SK-N-MC (cell line): ENCODE results near the gene DENND2A.

Experiments
- EZH2 ChIP-seq: fragments of 200-600 bp; sonication (generic); IDR thresholded peaks from one replicate; pipeline ENCODE4 v1.6.1; 2017; ENCODE audit warnings: antibody characterized with exemption
- POLR2AphosphoS5 ChIP-seq: IDR thresholded peaks from 2 replicates; pipeline ENCODE4 v1.6.1; 2012; ENCODE audit warnings: mild to moderate bottlenecking, low read depth, low read length, borderline replicate concordance

GRCh38 chr7:140526214-140526613 is 114.4 kb downstream of the DENND2A start:
- no peak for TF ChIP-seq POLR2AphosphoS5
- TF ChIP-seq EZH2, result no peak
